Loucy (cell line): ENCODE results near the gene CABP4.

Experiments used
- H2AFZ ChIP-seq: fragments of 200-600 bp; sonication (generic); 2 replicates; pipeline ENCODE4 v1.6.0; 2016; ENCODE audit warnings: antibody characterized with exemption, mild to moderate bottlenecking, low read length, moderate library complexity
- H3F3A ChIP-seq: fragments of 200-600 bp; 2 replicates; pipeline ENCODE4 v1.6.0; 2016; ENCODE audit warnings: antibody characterized with exemption, low read depth, mild to moderate bottlenecking
- H3K27me3 ChIP-seq: fragments of 200-600 bp; sonication (generic); 2 replicates; pipeline ENCODE4 v1.6.1; 2014; ENCODE audit warnings: low read length, mild to moderate bottlenecking; ENCODE audit not compliant: insufficient read depth, poor library complexity, severe bottlenecking
- H3K36me3 ChIP-seq: fragments of 200-600 bp; sonication (generic); 2 replicates; pipeline ENCODE4 v1.6.1; 2016; ENCODE audit warnings: low read length; ENCODE audit not compliant: insufficient read depth
- H3K4me1 ChIP-seq: fragments of 200-600 bp; sonication (generic); 2 replicates; pipeline ENCODE4 v1.5.1; 2014; ENCODE audit warnings: low read length, mild to moderate bottlenecking; ENCODE audit not compliant: insufficient read depth, poor library complexity, severe bottlenecking
- H3K4me2 ChIP-seq: fragments of 200-600 bp; sonication (generic); 2 replicates; pipeline ENCODE4 v1.6.0; 2014; ENCODE audit warnings: antibody characterized with exemption, low read length, low read depth, mild to moderate bottlenecking; ENCODE audit not compliant: poor library complexity, severe bottlenecking
- H3K4me3 ChIP-seq: fragments of 200-600 bp; sonication (generic); 2 replicates; pipeline ENCODE4 v1.5.1; 2014; ENCODE audit warnings: low read length, mild to moderate bottlenecking, mixed read lengths; ENCODE audit not compliant: poor library complexity, severe bottlenecking
- H3K79me2 ChIP-seq: fragments of 200-600 bp; sonication (generic); 2 replicates; pipeline ENCODE4 v1.6.1; 2014; ENCODE audit warnings: low read length; ENCODE audit not compliant: insufficient read depth
- H3K9ac ChIP-seq: fragments of 200-600 bp; sonication (generic); 2 replicates; pipeline ENCODE4 v1.6.0; 2014; ENCODE audit warnings: mild to moderate bottlenecking, low read depth, low read length, moderate library complexity; ENCODE audit not compliant: poor library complexity, severe bottlenecking
- H3K9me2 ChIP-seq: fragments of 200-600 bp; sonication (generic); replicated peaks from 2 replicates; pipeline ENCODE4 v1.6.1; 2016; ENCODE audit warnings: low read depth, low read length, mixed read lengths
- H3K9me3 ChIP-seq: fragments of 200-600 bp; sonication (generic); 2 replicates; pipeline ENCODE4 v1.6.1; 2014; ENCODE audit warnings: mild to moderate bottlenecking, antibody characterized with exemption, low read length, low read depth; ENCODE audit not compliant: insufficient read depth
- H4K20me1 ChIP-seq: fragments of 200-600 bp; sonication (generic); 2 replicates; pipeline ENCODE4 v1.6.0; 2014; ENCODE audit warnings: antibody characterized with exemption, low read length, mild to moderate bottlenecking; ENCODE audit not compliant: insufficient read depth, poor library complexity, severe bottlenecking
- EZH2phosphoT487 ChIP-seq: fragments of 200-600 bp; IDR thresholded peaks from 2 replicates; pipeline ENCODE4 v1.6.1; 2018; ENCODE audit warnings: antibody characterized with exemption, mild to moderate bottlenecking, moderate library complexity, borderline replicate concordance
- TF ChIP-seq, protein P1 (sequence below): fragments of 200-600 bp; sonication (generic); conservative IDR thresholded peaks from 2 replicates; pipeline ENCODE4 v1.5.1; 2014; ENCODE audit warnings: mild to moderate bottlenecking, antibody characterized with exemption, low read length

The CABP4 gene

DNA sequence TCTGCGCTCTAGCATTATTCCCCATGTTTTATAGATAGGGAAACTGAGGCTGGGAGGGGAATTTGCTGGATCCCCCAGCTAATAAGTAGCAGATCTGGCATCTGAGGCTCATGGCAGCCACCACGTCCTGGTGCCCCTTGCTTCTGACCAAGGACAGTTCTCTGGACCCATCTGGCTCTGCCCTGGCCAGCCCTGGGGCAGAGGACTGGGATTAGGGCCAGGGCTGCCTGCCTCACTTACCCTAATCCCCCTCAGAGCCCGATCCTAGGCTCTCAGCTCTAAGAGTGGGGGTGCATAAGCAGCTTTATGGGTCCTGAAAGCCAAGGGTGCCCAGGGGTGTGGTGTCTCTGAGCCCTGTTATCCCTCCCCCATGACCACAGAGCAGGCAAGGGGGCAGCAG, at the start of gene CABP4:
Gene CABP4, plus strand, starts transcription at position 301 of the 400 bp plus-strand sequence. Its CDS starts 70 bp downstream, at position 371.
- Histone ChIP-seq H3K27me3 (no peaks in the 10 kb centered on the region), H3K4me1 (no peaks in the 10 kb centered on the region), H3K4me3 (no peak within 1 kb of the TSS), H3F3A (no peaks in the 10 kb centered on the region), H2AFZ (no peak within 1 kb of the TSS), H4K20me1 (no peaks in the 10 kb centered on the region), H3K36me3 (no peaks in the 10 kb centered on the region), H3K4me2 (no peak within 1 kb of the TSS), H3K79me2 (no peaks in the 10 kb centered on the region), H3K9ac (no peak within 1 kb of the TSS), H3K9me3 (no peaks in the 10 kb centered on the region), H3K9me2 (no peaks in the 10 kb centered on the region)
- TF ChIP-seq, protein P1, sequence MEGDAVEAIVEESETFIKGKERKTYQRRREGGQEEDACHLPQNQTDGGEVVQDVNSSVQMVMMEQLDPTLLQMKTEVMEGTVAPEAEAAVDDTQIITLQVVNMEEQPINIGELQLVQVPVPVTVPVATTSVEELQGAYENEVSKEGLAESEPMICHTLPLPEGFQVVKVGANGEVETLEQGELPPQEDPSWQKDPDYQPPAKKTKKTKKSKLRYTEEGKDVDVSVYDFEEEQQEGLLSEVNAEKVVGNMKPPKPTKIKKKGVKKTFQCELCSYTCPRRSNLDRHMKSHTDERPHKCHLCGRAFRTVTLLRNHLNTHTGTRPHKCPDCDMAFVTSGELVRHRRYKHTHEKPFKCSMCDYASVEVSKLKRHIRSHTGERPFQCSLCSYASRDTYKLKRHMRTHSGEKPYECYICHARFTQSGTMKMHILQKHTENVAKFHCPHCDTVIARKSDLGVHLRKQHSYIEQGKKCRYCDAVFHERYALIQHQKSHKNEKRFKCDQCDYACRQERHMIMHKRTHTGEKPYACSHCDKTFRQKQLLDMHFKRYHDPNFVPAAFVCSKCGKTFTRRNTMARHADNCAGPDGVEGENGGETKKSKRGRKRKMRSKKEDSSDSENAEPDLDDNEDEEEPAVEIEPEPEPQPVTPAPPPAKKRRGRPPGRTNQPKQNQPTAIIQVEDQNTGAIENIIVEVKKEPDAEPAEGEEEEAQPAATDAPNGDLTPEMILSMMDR: no peak
- no peak for TF ChIP-seq EZH2phosphoT487

DNA sequence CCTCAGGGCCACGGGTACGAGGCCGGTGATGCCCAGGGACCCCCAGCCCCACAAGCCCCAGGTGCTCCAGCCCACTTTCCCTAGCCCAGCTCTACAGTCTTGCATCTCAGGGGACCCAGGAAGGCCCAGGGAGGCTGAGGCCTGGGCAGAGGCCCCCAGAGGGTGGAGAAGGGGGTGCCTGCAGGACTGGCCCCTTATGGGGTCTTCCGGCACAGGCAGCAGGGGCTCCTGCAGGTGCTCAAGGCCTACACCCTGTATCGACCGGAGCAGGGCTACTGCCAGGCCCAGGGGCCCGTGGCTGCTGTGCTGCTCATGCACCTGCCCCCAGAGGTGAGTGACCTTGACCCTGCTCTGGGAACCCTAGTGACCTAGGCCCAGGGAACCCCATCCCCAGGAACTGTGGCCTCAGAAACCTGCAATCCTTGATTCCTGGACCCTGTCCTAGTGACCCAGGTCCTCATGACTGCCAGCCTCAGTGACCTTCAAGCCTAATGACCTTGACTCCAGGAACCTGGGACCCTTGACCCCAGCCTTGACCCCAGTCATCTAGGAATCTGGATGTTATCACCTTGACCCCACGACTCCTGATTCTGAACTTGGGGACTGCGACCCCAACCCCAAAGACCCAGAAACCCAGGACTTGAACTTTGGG, 49.3 kb upstream of the CABP4 start:
- Histone ChIP-seq H3K9me3 (no peaks in the 10 kb centered on the region), H3K4me2 (peak overlapping the region; percentile 98), H3K9me2 (no peaks in the 10 kb centered on the region), H3F3A (peaks cover 32% of the 10 kb centered on the region), H3K4me1 (peaks cover 76% of the 10 kb centered on the region), H3K4me3 (peak overlapping the region; percentile 89), H3K79me2 (peaks cover 77% of the 10 kb centered on the region), H4K20me1 (peaks cover 10% of the 10 kb centered on the region), H3K27me3 (no peaks in the 10 kb centered on the region), H3K36me3 (no peaks in the 10 kb centered on the region), H3K9ac (peak overlapping the region; percentile 99), H2AFZ (no peak overlapping the region)
- TF ChIP-seq EZH2phosphoT487: no peak
- TF ChIP-seq, protein P1: no peak

DNA sequence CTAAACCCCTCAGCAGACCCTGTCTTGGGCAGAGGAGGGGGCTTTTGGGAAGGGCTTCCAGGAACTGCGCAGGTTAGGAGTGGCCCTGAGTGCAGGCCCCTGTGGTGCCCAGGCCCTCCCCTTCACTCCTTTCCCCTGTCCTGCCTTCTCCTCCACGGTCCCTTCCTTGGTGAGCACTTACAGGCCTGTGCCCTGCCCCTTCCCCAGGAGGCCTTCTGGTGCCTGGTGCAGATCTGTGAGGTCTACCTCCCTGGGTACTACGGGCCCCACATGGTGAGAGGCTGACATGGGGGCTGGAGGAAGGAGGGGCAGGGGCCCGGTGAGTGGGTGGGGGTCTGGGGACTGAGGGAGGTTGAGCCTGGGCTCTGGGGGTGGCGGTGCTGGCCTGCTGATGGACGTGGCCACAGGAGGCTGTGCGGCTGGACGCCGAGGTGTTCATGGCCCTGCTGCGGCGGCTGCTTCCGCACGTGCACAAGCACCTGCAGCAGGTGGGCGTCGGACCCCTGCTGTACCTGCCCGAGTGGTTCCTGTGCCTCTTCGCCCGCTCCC, 48.7 kb upstream of the CABP4 start:
- TF ChIP-seq, protein P1: no peak
- no peak for TF ChIP-seq EZH2phosphoT487
- peak overlapping the region; percentile 89 for H3K4me3 ChIP-seq
- peaks cover 72% of the 10 kb centered on the region for H3K79me2 ChIP-seq
- H3K4me1 ChIP-seq: peaks cover 81% of the 10 kb centered on the region
- H3K36me3 ChIP-seq: no peaks in the 10 kb centered on the region
- H2AFZ ChIP-seq: no peak overlapping the region
- H3K9me3 ChIP-seq: no peaks in the 10 kb centered on the region
- H3K4me2 ChIP-seq: peak overlapping the region; percentile 98
- peaks cover 32% of the 10 kb centered on the region for H3F3A ChIP-seq
- no peaks in the 10 kb centered on the region for H3K27me3 ChIP-seq
- H3K9me2 ChIP-seq: no peaks in the 10 kb centered on the region
- H4K20me1 ChIP-seq: peaks cover 7% of the 10 kb centered on the region
- peak overlapping the region; percentile 99 for H3K9ac ChIP-seq
